ENCODE data around the gene ARHGEF19.

The ARHGEF19 gene

GRCh38 chr1:16254263-16254928 is 41.9 kb upstream of the ARHGEF19 start:
- no peak for TF ChIP-seq EZH2phosphoT487 (IDR thresholded peaks at IDR 0.05; ENCODE audit: borderline replicate concordance)
- TF ChIP-seq, protein P1, sequence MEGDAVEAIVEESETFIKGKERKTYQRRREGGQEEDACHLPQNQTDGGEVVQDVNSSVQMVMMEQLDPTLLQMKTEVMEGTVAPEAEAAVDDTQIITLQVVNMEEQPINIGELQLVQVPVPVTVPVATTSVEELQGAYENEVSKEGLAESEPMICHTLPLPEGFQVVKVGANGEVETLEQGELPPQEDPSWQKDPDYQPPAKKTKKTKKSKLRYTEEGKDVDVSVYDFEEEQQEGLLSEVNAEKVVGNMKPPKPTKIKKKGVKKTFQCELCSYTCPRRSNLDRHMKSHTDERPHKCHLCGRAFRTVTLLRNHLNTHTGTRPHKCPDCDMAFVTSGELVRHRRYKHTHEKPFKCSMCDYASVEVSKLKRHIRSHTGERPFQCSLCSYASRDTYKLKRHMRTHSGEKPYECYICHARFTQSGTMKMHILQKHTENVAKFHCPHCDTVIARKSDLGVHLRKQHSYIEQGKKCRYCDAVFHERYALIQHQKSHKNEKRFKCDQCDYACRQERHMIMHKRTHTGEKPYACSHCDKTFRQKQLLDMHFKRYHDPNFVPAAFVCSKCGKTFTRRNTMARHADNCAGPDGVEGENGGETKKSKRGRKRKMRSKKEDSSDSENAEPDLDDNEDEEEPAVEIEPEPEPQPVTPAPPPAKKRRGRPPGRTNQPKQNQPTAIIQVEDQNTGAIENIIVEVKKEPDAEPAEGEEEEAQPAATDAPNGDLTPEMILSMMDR (conservative IDR thresholded peaks at IDR 0.05; ENCODE audit: low read length): no peak
- Histone ChIP-seq H3K4me3 (ENCODE audit: low read length, poor library complexity, severe bottlenecking) (no peak overlapping the region), H3F3A (ENCODE audit: low read depth) (peaks cover 6% of the 10 kb centered on the region; the same call in 1 of the 2 replicates), H3K4me2 (ENCODE audit: low read depth, low read length, poor library complexity, severe bottlenecking) (no peak overlapping the region), H3K9me3 (ENCODE audit: insufficient read depth, low read depth, low read length) (no peaks in the 10 kb centered on the region), H3K9me2 (replicated peaks; ENCODE audit: low read depth, low read length) (no peaks in the 10 kb centered on the region), H3K9ac (ENCODE audit: low read depth, low read length, poor library complexity, severe bottlenecking) (no peak overlapping the region), H3K36me3 (ENCODE audit: insufficient read depth, low read length) (peaks cover 80% of the 10 kb centered on the region; the same call in 1 of the 2 replicates), H3K4me1 (ENCODE audit: insufficient read depth, low read length, poor library complexity, severe bottlenecking) (peaks cover 11% of the 10 kb centered on the region), H3K27me3 (ENCODE audit: insufficient read depth, low read length, poor library complexity, severe bottlenecking) (no peaks in the 10 kb centered on the region), H2AFZ (ENCODE audit: low read length) (no peak overlapping the region), H4K20me1 (ENCODE audit: insufficient read depth, low read length, poor library complexity, severe bottlenecking) (peaks cover 10% of the 10 kb centered on the region), H3K79me2 (ENCODE audit: insufficient read depth, low read length) (no peaks in the 10 kb centered on the region)

DNA sequence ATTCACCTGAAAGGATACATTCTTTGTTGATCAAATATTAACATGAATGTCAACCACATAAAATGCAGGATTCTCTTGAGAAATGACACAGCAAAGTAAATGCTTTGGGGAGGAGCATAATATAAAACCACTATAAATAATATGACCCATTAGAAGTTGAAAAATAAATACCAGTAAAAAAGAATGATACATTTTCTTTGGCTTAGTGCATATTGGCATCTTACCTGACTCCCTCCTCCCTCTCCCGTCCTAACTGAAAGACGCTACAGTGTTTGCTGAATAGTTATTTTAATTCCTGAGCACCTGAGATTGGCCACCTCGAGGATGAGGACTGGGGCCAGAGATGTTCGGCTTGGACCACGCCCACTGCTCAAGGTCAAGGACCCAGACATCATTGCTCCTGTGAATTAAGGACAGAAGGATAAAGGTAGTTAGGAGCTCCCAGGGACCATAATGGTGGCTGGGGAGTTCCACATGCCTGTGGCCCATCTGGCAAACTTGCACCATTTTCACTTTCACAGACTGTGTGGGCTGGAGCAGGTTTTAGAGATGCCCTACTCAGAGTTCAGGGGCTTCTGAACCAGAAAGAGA is 41.0 kb upstream of the ARHGEF19 start:
- Histone ChIP-seq H3K4me2 (ENCODE audit: low read depth, low read length, poor library complexity, severe bottlenecking) (no peak overlapping the region), H3F3A (ENCODE audit: low read depth) (peaks cover 11% of the 10 kb centered on the region), H3K4me1 (ENCODE audit: insufficient read depth, low read length, poor library complexity, severe bottlenecking) (peaks cover 19% of the 10 kb centered on the region), H3K27me3 (ENCODE audit: insufficient read depth, low read length, poor library complexity, severe bottlenecking) (no peaks in the 10 kb centered on the region), H3K9me3 (ENCODE audit: insufficient read depth, low read depth, low read length) (no peaks in the 10 kb centered on the region), H3K36me3 (ENCODE audit: insufficient read depth, low read length) (peaks cover 75% of the 10 kb centered on the region; the same call in 1 of the 2 replicates), H3K9ac (ENCODE audit: low read depth, low read length, poor library complexity, severe bottlenecking) (no peak overlapping the region), H3K79me2 (ENCODE audit: insufficient read depth, low read length) (no peaks in the 10 kb centered on the region), H2AFZ (ENCODE audit: low read length) (no peak overlapping the region), H4K20me1 (ENCODE audit: insufficient read depth, low read length, poor library complexity, severe bottlenecking) (peaks cover 7% of the 10 kb centered on the region), H3K4me3 (ENCODE audit: low read length, poor library complexity, severe bottlenecking) (no peak overlapping the region), H3K9me2 (replicated peaks; ENCODE audit: low read depth, low read length) (no peaks in the 10 kb centered on the region)
- TF ChIP-seq EZH2phosphoT487 (IDR thresholded peaks at IDR 0.05; ENCODE audit: borderline replicate concordance): no peak
- TF ChIP-seq, protein P1 (conservative IDR thresholded peaks at IDR 0.05; ENCODE audit: low read length): no peak

GRCh38 chr1:16252912-16253311 is 40.5 kb upstream of the ARHGEF19 start:
- no peaks in the 10 kb centered on the region for H3K9me2 ChIP-seq (replicated peaks; ENCODE audit: low read depth, low read length)
- H2AFZ ChIP-seq (ENCODE audit: low read length): no peak overlapping the region
- H3K9me3 ChIP-seq (ENCODE audit: insufficient read depth, low read depth, low read length): no peaks in the 10 kb centered on the region
- H3K9ac ChIP-seq (ENCODE audit: low read depth, low read length, poor library complexity, severe bottlenecking): no peak overlapping the region
- H3K36me3 ChIP-seq (ENCODE audit: insufficient read depth, low read length): peaks cover 74% of the 10 kb centered on the region; the same call in 1 of the 2 replicates
- no peaks in the 10 kb centered on the region for H3K27me3 ChIP-seq (ENCODE audit: insufficient read depth, low read length, poor library complexity, severe bottlenecking)
- TF ChIP-seq, protein P1 (conservative IDR thresholded peaks at IDR 0.05; ENCODE audit: low read length): no peak
- TF ChIP-seq EZH2phosphoT487 (IDR thresholded peaks at IDR 0.05; ENCODE audit: borderline replicate concordance): no peak
- H3K4me3 ChIP-seq (ENCODE audit: low read length, poor library complexity, severe bottlenecking): no peak overlapping the region
- H4K20me1 ChIP-seq (ENCODE audit: insufficient read depth, low read length, poor library complexity, severe bottlenecking): peaks cover 7% of the 10 kb centered on the region
- no peak overlapping the region for H3K4me2 ChIP-seq (ENCODE audit: low read depth, low read length, poor library complexity, severe bottlenecking)
- H3F3A ChIP-seq (ENCODE audit: low read depth): peaks cover 11% of the 10 kb centered on the region
- peaks cover 24% of the 10 kb centered on the region for H3K4me1 ChIP-seq (ENCODE audit: insufficient read depth, low read length, poor library complexity, severe bottlenecking)
- H3K79me2 ChIP-seq (ENCODE audit: insufficient read depth, low read length): no peaks in the 10 kb centered on the region
